ENCODE results near the gene HECW1.

DNA sequence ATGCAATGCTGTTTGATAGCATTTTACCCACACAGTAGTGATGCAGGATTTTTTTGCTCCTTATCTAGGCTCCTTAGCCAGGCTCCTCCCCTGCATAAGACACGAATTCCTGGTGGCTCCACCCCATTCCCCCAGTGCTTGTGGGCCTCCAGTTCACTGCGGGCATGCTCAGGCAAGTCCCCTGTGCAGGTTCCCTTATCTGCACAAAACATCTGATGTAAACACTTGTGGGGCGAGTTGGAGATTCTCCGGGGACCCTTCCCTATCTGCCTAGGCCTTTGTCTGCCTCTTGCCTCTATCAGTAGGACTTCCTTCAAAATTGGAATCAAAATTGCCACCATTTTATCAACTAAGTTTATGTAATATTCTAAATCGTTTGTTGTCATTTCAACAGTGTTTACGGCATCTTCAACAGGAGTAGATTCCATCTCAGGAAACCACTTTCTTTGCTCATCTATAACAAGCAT is 465.1 kb downstream of the HECW1 start:
- TF ChIP-seq, protein P1, sequence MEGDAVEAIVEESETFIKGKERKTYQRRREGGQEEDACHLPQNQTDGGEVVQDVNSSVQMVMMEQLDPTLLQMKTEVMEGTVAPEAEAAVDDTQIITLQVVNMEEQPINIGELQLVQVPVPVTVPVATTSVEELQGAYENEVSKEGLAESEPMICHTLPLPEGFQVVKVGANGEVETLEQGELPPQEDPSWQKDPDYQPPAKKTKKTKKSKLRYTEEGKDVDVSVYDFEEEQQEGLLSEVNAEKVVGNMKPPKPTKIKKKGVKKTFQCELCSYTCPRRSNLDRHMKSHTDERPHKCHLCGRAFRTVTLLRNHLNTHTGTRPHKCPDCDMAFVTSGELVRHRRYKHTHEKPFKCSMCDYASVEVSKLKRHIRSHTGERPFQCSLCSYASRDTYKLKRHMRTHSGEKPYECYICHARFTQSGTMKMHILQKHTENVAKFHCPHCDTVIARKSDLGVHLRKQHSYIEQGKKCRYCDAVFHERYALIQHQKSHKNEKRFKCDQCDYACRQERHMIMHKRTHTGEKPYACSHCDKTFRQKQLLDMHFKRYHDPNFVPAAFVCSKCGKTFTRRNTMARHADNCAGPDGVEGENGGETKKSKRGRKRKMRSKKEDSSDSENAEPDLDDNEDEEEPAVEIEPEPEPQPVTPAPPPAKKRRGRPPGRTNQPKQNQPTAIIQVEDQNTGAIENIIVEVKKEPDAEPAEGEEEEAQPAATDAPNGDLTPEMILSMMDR (IDR thresholded peaks at IDR 0.05), result no peak
- TF ChIP-seq POLR2AphosphoS5 (IDR thresholded peaks at IDR 0.05) (no peak), POLR2A (IDR thresholded peaks at IDR 0.05) (no peak)

Measured in breast epithelium (tissue), 3 donors.